ENCODE measurements around the gene BRCC3. TPM values are rescaled to one million over a fixed set of nuclear protein-coding genes. Genes with fewer than 3 reads are reported as not detected.

Gene BRCC3
- total RNA-seq, 1 donor from 2014 or later: 10.0 TPM

- FAIRE-seq (no peak), DNase-seq (ENCODE audit: low read depth) (no peak)
- peak; percentile 57 for TF ChIP-seq CTCF (IDR thresholded peaks at IDR 0.05; ENCODE audit: insufficient read depth, low read length, severe bottlenecking)
- no peaks in the 10 kb centered on the region for H3K27me3 ChIP-seq (ENCODE audit: control insufficient read depth, insufficient read depth, low read length)
- no peak overlapping the region for H3K4me3 ChIP-seq (ENCODE audit: low read depth, low read length)
- no peaks in the 10 kb centered on the region for H3K36me3 ChIP-seq (ENCODE audit: control insufficient read depth, insufficient read depth, low read length)
Observed at GRCh38 chrX:155086202-155086840, 15.0 kb downstream of the BRCC3 start.

- no peak for FAIRE-seq
- no peak for DNase-seq (ENCODE audit: low read depth)
- no peak for TF ChIP-seq CTCF (IDR thresholded peaks at IDR 0.05; ENCODE audit: insufficient read depth, low read length, severe bottlenecking)
- no peak overlapping the region for H3K4me3 ChIP-seq (ENCODE audit: low read depth, low read length)
- no peaks in the 10 kb centered on the region for H3K36me3 ChIP-seq (ENCODE audit: control insufficient read depth, insufficient read depth, low read length)
- no peaks in the 10 kb centered on the region for H3K27me3 ChIP-seq (ENCODE audit: control insufficient read depth, insufficient read depth, low read length)
Observed at GRCh38 chrX:155086961-155087735, 15.8 kb downstream of the BRCC3 start.

GRCh38 chrX:155094468-155095061 lies 23.3 kb downstream of the BRCC3 start:
- FAIRE-seq (no peak), DNase-seq (ENCODE audit: low read depth) (peak; percentile 45)
- Histone ChIP-seq H3K36me3 (ENCODE audit: control insufficient read depth, insufficient read depth, low read length) (no peaks in the 10 kb centered on the region), H3K4me3 (ENCODE audit: low read depth, low read length) (no peak overlapping the region), H3K27me3 (ENCODE audit: control insufficient read depth, insufficient read depth, low read length) (no peaks in the 10 kb centered on the region)
- peak; percentile 51 for TF ChIP-seq CTCF (IDR thresholded peaks at IDR 0.05; ENCODE audit: insufficient read depth, low read length, severe bottlenecking)

GRCh38 chrX:155105919-155106318 lies 34.6 kb downstream of the BRCC3 start:
- H3K27me3 ChIP-seq (ENCODE audit: control insufficient read depth, insufficient read depth, low read length): no peaks in the 10 kb centered on the region
- H3K36me3 ChIP-seq (ENCODE audit: control insufficient read depth, insufficient read depth, low read length): no peaks in the 10 kb centered on the region
- DNase-seq (ENCODE audit: low read depth): no peak
- H3K4me3 ChIP-seq (ENCODE audit: low read depth, low read length): no peak overlapping the region
- no peak for TF ChIP-seq CTCF (IDR thresholded peaks at IDR 0.05; ENCODE audit: insufficient read depth, low read length, severe bottlenecking)
- no peak for FAIRE-seq

GRCh38 chrX:155108427-155108826 lies 37.1 kb downstream of the BRCC3 start:
- no peak overlapping the region for H3K4me3 ChIP-seq (ENCODE audit: low read depth, low read length)
- H3K27me3 ChIP-seq (ENCODE audit: control insufficient read depth, insufficient read depth, low read length): no peaks in the 10 kb centered on the region
- FAIRE-seq (no peak), DNase-seq (ENCODE audit: low read depth) (no peak)
- H3K36me3 ChIP-seq (ENCODE audit: control insufficient read depth, insufficient read depth, low read length): no peaks in the 10 kb centered on the region
- TF ChIP-seq CTCF (IDR thresholded peaks at IDR 0.05; ENCODE audit: insufficient read depth, low read length, severe bottlenecking): no peak
